NCI-H1436 treated with DMSO at 0.1 percent for 48 hours (cell line): ENCODE data around the gene CHD9.
"Not testable (repeated sequence)": the region's sequence is repeated elsewhere in the genome, so short reads cannot be mapped to it uniquely, and the experiment has no call there.

ENCODE experiments used
- DNase-seq: peaks from one replicate; lab custom pipeline; 2025; lab: John Stamatoyannopoulos, UW

The CHD9 gene

DNA sequence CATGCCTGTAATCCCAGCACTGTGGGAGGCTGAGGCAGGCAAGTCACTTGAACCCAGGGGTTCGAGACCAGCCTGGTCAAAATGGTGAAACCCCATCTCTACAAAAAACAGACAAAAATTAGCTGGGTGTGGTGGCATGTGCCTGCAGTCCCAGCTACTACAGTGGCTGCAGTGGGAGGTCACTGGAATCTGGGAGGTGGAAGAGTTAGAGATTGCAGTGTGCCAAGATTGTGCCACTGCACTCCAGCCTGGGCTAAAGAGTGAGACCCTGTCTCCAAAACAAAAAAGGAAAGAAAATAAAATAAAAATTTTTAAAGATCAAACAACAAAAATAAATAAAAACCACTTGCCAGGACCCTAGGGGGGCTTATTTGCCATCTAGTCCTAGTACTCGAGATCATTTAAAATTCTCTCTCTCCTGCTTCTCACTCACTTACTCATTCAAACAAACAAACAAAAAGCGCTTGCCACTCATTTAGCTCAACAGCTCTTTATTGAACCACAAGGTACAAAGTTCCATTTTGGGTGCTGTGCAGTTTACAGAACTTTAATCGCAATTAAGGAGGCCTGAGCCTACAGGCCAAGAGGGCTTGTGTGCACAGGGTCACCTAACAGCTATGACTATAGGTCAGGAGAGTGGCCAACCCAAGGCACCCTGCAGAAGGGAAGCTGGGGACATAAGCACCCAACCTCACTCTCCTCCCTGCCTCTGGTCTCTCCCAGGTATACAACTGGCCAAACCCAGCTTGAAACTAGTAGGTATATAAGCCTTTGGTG is 6.5 kb upstream of the CHD9 start:
- no peak for DNase-seq

DNA sequence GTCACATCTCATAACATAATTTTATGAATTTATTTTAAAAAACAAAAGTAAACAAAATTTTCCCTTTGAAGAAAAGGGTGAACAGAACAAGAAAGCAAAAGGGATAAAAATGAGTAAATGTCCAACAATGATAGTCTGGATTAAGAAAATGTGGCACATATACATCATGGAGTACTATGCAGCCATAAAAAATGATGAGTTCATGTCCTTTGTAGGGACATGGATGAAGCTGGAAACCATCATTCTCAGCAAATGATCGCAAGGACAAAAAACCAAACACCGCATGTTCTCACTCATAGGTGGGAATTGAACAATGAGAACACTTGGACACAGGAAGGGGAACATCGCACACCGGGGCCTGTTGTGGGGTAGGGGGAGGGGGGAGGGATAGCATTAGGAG is 3.5 kb upstream of the CHD9 start:
- DNase-seq: not testable (repeated sequence)

DNA sequence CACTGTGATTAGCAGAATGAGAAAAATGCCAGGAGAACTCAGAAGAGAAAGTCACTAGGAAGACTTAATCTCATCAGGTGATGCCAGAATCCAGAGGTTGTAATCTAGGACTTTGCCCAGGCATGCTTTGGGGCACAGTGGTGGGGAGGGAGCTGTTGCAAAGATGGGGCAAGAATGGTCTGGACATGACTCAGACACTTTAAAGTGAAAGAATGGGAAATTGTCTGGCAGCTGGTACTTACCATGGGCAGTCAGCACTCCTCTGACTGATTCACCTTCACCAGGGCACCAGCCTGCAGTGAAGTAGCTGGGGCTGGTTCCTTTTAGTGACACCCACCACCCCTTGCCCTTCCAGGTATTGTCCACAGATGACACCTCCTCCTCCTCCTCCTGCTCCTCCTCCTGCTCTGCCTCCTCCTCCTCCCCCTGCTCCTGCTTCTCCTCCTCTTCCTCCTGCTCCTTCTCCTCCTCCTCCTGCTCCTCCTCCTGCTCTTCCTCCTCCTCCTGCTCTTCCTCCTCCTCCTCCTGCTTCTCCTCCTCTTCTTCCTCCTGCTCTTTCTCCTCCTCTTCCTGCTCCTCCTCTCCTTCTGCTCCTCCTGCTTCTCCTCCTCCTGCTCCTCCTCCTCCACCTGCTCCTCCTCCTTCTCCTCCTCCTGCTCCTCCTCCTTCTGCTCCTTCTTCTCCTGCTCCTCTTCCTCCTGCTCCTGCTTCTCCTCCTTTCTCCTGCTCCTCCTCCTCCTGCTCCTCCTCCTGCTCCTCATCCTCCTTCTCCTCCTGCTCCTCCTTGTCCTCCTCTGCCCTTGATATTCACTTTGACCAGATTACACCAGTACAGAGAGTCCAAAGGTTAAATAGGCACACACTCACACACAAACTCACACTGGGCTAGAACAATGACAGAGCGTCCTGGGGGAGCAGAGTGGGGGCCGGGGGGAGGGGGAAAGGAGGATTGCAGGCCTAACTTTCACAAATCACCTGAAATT is 2.0 kb upstream of the CHD9 start, which contains the start of gene CHD9NB:
Gene CHD9NB, minus strand, starts transcription at position 379 of the 983 bp plus-strand sequence. CDS start 8,739 bp downstream, outside the sequence.
- DNase-seq: no peak

DNA sequence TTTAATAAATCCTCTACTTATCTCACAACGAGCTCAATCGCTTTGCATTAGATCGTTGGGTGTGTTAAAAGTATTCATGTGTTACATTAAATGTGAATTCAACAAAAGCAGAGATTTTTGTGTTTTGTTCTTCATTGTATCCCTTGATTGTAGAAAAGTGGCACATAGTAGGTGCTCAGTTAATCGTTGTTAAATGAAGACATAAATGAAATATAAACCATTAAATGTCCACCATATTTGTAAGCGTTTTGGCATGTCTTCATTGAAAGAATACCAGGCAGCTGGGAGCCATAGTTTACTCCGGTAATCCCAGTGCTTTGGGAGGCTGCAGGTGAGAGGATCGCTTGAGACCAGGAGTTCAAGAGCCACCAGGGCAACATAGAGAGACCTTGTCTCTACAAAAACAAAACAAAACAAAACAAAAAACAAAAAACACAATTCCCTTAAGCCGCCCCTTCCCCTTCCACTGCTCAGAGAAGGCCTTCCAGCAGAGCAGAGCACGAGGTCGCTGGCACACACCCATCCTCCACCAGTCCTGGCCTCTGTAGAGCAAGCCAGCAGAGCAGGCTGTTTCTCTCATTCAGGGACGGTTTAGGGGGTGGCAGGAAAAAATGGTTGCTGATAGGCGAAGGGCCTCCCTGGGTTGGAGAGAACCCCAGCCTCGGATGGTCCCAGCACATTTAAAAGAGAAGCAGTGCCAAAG is 673 bp upstream of the CHD9 start:
- no peak for DNase-seq

DNA sequence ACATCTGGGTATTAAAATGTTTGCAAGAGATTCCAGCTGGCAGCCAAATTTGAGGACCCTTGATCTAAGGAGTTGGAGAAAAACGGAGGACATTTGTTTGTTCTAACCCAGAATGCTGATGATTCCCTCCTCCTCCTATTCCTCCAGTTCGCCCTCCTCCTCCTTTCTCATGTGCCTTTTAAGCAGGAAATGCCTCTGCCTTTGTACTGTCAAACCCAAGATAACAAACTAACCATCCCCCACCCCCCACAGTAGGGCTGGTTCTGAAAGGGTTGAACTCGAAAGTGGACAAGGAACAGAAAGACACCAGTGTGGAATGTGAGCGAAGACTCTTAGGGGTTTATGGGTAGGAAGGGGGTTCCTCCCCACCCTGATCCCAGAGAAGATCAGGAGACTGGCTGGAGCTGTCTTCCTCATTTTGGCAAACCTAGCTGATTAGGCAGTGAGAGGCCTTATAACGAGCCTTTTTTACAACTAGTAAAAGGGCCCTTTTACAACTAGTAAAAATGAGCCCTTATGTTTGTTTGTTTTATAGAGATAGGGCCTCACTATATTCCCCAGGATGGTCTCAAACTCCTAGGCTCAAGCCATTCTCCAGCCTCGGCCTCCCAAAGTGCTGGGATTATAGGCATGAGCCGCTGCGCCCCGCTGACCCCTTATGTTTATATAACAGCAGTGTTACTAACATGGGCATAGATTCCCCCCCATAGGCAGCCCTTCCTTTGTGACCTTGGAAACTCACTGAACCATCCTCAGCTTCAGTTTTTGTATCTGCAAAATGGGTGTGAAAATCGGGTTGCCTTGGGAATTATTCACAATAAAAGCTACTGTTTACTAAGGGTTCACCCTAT is 975 bp downstream of the CHD9 start:
- no peak for DNase-seq

DNA sequence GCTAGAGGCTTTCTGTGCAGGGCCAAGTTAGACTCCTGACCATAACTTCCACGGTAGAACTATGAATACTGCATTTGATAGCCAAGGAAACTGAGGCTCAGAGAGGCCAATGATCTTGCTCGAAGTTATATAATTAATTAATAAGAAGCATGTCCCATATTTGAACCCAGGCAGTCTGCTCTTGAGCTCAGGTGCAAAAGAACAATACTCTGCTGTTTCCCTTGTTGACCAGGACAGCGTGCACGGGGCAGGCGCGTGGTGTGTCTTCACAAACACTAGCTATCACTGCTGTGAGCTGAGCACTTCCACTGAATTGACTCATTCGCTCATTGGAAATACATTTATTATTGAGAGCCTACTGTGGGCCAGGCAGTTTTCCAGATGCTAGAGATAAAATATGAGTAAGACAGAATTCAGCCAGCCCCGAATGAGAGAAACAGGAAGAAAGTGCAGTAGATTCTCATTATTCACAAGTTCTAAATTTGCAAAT is 1.6 kb downstream of the CHD9 start:
- DNase-seq: no peak

DNA sequence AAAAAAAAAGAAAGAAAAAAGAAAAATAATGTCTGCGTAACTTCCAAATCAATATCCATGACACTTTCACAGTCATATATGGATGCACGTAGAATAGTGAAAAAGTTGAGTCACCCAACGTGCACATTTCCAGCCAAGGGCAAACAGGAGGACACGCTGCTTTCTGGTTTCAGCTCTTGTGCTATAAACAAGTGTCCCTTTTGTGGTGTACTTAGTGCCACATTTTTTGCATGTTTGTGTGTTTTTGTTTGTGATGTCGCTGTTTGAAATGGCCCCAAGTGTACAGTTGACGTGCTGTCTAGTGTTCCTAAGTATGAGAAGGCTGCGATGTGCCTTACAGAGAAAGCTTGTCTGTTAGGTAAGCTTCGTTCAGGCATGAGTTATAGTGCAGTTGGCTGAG is 2.9 kb downstream of the CHD9 start:
- DNase-seq: no peak

DNA sequence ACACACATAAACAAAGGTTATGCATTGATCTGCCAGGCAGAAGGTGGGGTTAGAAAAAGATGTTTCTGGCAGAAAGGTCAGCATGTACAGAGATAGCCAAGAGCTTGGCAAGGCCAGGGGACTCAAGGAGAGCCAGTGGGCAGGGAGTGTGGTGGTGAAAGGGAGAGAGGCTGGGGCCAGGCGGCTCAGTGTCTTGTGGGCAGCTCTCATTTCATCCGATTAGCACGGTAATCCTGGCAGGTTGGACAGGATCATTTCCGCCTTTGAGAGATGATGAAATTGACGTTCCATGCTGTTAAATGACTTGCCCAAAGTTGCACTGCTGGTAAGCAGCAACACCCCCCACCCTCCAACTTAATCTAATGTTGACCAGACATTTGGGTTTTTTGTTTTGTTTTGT is 3.6 kb downstream of the CHD9 start:
- no peak for DNase-seq

DNA sequence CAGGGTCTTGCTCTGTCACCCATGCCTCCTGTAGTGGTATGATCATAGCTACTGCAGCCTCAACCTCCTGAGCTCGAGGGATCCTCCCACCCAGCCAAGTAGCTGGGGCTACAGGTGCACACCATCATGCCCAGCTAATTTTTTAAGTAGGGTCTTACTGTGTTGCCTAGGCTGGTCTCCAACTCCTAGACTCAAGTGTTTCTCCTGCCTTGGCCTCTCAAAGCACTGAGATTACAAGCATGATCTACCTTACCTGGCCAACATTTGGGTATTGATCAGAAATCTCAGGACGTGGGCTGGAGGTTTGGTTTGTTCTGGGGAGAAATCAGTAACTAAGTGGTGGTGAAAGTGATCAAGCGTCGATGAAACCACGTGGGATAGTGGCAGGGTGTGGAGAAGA is 4.1 kb downstream of the CHD9 start:
- DNase-seq: no peak

DNA sequence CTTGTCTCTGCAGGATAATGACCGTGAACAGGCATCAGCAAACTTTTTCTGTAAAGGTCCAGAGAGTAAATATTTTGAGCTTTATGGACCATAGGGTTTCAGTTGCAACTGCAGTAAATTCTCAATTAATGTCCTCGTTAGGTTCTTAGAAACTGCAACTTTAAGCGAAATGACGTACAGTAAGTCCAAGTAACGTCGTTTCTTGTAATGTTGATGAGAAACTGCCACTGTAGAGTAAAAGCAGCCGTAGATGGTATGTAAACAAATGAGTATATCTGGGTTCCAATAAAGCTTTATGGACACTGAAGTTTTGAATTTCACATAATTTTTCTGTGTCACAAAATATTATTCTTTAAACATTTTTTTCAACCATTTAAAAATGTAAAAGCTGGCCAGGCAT is 4.9 kb downstream of the CHD9 start:
- DNase-seq: no peak

DNA sequence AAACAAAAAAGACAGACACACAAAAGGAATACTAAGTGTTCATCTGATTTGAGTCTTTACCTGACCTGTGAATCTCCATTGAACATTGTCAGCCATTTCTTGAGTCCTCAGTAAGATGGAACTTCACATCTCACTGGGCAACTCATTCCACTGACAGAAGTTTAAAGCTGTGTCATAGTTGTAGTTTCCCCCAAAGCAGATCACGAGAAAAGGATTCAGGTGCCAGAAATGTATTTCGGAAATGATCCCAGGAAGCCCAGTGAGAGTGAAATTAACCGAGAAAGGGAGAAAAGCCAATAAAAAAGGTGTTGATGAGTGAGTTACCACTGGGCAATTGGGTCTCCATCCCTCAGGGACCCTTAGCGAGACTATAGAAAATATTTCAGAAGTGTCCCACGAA is 6.5 kb downstream of the CHD9 start:
- DNase-seq: no peak

DNA sequence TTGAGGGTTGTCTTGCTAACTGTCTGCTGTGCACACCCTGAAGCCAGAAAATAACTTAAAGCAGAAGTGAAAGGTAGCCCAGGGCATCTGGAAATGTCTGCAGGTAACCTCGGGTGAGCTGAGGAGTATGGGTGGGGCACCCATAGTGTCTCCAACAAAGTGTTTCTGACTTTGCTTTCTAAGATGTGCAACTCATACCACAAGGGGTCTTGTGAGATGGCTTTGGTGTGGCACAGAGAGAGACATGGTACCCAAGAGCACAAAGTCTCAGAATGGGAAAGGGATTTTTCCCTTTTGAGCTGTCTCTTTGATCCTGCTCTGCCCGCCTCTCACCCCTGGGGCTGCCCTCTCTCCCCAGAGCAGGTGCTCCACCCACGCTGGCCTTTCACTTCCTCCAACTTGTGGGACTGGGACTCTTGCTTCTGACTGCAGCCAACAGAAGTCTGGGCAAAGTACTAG is 6.9 kb downstream of the CHD9 start:
- no peak for DNase-seq

DNA sequence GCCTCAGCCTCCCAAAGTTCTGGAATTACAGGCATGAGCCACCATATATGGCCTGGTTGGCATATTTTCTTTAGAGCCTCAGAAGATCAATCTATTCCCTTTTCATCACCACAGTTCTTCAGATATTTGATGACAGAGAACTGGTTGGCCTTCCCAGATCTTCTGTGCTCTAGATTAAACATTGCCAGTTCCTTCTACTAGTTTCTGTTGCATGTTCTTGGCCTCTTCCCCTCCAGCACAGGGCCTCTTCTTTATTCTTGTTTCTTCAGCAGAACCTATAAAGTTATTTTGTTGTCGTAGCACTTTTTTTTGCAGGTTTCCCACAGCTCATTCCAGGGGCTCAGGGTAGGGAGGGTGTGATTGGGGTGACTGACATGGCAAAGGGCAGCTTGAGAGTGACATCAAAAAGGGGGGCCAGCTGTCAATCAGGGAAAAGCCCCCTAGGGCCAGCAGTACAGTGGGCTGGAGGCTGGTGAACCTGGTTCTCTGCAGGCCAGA is 9.3 kb downstream of the CHD9 start:
- DNase-seq: no peak

DNA sequence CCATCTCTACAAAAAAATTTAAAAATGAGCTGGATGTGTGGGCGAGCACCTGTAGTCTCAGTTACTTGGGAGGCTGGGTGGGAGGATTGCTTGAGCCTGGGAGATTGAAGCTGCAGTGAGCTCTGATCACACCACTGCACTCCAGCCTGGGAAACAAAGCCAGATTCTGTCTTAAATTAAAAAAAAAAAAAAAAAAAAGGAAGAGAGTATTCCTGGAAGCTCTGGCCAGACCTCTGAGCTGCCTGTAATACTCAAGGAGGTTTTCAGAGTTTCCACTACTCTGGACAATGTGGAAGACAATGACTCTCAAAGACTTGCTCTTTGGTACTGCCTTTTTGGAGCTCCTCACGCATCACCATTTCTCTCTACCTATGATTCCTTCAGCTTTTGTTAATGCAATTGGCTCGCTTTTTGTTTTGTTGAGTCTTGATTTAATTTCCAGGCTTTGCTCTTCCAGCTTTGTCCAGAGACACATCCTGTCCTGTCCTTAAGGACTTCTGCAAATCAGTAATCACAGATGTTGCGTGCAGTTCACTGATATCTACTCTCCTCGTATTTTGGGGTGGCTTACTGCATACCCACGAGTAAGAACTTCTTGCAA is 10.8 kb downstream of the CHD9 start:
- no peak for DNase-seq

DNA sequence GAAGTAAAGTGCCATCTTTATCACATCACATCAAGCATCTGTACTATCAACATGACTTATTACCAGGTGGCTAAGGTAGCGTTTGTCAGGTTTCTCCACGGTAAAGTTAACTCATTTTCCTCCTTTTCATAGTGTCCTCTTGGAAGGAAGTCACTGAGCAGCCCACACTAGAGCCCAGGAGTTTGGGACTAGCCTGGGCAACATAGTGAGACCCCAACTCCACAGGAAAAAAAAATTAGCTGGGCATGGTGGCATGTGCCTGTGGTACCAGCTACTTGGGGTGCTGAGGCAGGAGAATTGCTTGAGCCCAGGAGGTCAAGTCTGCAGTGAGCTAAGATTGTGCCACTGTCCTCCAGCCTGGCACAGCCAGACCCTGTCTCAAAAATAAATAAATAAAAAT is 12.9 kb downstream of the CHD9 start:
- no peak for DNase-seq

DNA sequence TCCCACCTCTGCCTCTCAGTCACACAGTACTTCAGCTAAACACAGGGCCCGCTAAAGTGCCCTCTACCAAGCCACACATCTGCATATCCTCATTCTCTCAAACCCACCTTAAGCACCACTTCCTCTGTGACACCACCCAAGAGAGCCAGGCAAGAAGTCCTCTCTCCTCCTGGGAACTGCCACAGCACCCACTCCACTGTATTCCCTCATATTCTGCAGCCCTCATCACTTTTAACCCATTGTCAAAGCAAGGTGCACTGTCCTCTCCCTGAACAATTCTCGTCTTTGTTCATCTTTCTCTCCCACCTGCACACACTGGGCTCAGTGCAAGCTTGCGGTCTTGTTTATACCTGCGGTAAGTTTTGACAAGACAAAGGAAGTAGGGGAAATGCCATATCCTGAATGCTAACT is 13.6 kb downstream of the CHD9 start:
- DNase-seq: no peak

DNA sequence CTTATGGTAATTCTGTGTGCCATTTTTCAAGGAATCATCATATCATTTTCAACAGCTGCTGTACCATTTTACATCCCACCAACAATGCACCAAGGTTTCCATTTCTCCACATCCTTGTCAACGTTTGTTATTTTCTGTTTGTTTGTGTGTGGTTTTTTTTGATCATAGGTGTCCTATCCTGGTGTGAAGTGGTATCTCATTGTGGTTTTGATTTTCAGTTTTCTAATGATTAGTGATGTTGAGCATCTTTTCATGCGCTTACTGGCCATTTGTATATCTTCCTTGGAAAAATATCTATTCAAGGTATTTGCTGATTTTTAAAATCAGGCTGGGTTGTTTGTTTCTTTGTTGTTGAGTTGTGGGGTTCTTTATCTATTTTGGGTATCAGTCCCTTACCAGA is 15.0 kb downstream of the CHD9 start:
- DNase-seq: no peak

DNA sequence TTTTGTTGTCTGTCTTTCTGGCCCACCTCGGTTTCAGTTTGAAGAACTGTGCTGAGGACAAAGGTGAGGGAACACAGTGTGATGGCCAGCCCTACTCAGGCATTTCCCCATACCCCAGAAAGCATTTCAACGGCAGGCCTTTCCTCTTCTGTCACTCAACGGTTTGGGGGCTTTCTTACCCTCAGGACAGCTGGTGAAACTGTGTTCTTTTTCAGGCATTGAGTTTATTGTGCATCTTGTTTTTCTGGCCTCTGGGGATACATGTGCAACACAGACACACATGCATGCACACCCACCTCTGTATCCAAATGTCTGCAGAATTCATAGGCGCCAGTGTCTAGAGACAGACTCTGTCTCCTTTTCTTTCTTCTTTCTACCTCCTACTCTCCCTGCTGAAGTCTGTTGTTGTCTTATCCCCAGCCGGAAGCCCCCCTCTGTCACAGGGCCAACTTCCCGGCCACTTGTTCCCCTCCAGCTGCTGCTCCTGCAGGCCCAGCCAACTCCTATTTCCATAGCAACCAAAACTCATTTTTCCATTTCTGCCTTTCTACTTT is 17.0 kb downstream of the CHD9 start:
- DNase-seq: no peak

DNA sequence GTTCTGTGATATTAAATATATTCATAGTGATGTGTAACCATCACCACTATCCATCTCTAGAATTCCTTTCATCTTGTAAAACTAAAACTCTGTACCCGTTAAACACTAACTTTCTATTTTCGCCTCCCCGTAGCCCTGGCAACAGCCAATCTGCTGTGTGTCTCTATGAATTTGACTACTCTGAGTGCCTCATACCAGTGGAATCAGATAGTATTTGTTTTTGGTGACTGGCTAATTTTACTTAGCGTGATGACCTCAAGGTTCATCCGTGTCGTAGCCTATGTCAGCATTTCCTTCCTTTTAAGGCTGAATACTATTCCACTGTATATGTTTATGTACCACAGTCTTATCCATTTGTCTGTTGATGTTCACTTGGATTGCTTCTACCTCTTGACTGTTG is 18.2 kb downstream of the CHD9 start:
- no peak for DNase-seq

DNA sequence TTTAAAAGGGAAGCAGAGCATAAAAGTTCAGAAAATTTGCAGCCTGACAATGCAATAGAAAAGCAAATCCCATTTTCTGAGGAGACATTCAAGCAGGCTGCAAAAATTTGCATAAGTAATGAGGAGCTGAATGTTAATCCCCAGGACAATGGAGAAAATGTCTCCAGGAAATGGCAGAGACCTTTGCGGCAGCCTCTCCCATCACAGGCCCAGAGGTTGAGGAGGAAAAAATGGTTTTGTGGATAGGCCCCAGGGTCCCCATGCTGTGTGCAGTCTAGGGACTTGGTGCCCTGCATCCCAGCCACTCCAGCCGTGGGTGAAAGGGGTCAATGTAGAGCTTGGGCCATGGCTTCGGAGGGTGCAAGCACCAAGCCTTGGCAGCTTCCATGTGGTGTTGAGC is 19.5 kb downstream of the CHD9 start:
- not testable (repeated sequence) for DNase-seq
